IPS-18a (cell line): ENCODE results near the gene SUDS3.

Source experiments
- H3K27ac ChIP-seq: one replicate; pipeline ENCODE4 v1.5.1; 2013; ENCODE audit warnings: low read length
- H3K27me3 ChIP-seq: one replicate; pipeline ENCODE4 v1.6.1; 2013; ENCODE audit warnings: mild to moderate bottlenecking, low read length; ENCODE audit not compliant: control insufficient read depth, insufficient read depth
- H3K36me3 ChIP-seq: one replicate; pipeline ENCODE4 v1.6.1; 2013; ENCODE audit warnings: low read depth, low read length; ENCODE audit not compliant: control insufficient read depth
- H3K4me1 ChIP-seq: one replicate; pipeline ENCODE4 v1.6.1; 2013; ENCODE audit warnings: low read depth, low read length; ENCODE audit not compliant: control insufficient read depth
- H3K4me3 ChIP-seq: one replicate; pipeline ENCODE4 v1.5.1; 2013; ENCODE audit warnings: low read length
- H3K9ac ChIP-seq: one replicate; pipeline ENCODE4 v1.6.1; 2013; ENCODE audit warnings: mild to moderate bottlenecking, low read length, moderate library complexity
- H3K9me3 ChIP-seq: one replicate; pipeline ENCODE4 v1.6.1; 2013; ENCODE audit warnings: low read depth, low read length; ENCODE audit not compliant: control insufficient read depth

The SUDS3 gene

GRCh38 chr12:118432812-118433545 is 56.6 kb downstream of the SUDS3 start:
- no peak overlapping the region for H3K4me3 ChIP-seq
- no peak overlapping the region for H3K27ac ChIP-seq
- no peak overlapping the region for H3K9ac ChIP-seq
- no peaks in the 10 kb centered on the region for H3K9me3 ChIP-seq
- no peaks in the 10 kb centered on the region for H3K36me3 ChIP-seq
- no peaks in the 10 kb centered on the region for H3K4me1 ChIP-seq
- H3K27me3 ChIP-seq = no peaks in the 10 kb centered on the region

GRCh38 chr12:118436002-118436730 is 59.8 kb downstream of the SUDS3 start:
- no peaks in the 10 kb centered on the region for H3K9me3 ChIP-seq
- no peaks in the 10 kb centered on the region for H3K36me3 ChIP-seq
- H3K4me1 ChIP-seq = no peaks in the 10 kb centered on the region
- H3K27ac ChIP-seq = no peak overlapping the region
- H3K9ac ChIP-seq = no peak overlapping the region
- H3K4me3 ChIP-seq = no peak overlapping the region
- no peaks in the 10 kb centered on the region for H3K27me3 ChIP-seq

GRCh38 chr12:118436986-118437385 is 60.6 kb downstream of the SUDS3 start:
- no peaks in the 10 kb centered on the region for H3K9me3 ChIP-seq
- no peaks in the 10 kb centered on the region for H3K27me3 ChIP-seq
- no peaks in the 10 kb centered on the region for H3K4me1 ChIP-seq
- no peaks in the 10 kb centered on the region for H3K36me3 ChIP-seq
- H3K4me3 ChIP-seq = no peak overlapping the region
- H3K9ac ChIP-seq = no peak overlapping the region
- no peak overlapping the region for H3K27ac ChIP-seq

DNA sequence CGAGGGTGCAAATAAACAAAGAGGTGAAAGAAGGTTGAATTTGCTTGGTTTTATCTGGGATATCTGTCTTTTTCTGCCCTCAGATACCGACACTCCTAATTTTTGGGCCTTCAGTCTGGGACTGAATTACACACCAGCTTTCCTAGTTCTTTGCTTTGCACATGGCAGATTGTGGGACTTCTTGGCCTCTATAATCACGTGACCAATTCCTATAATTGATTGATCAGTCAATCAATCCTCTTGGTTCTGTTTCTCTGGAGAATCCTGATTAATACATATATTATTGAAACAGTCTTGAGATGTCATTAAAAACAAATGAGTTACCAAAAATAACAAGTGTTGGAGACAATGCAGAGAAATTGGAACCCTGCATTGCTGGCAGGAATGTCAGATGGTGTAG is 62.7 kb downstream of the SUDS3 start:
- no peaks in the 10 kb centered on the region for H3K27me3 ChIP-seq

DNA sequence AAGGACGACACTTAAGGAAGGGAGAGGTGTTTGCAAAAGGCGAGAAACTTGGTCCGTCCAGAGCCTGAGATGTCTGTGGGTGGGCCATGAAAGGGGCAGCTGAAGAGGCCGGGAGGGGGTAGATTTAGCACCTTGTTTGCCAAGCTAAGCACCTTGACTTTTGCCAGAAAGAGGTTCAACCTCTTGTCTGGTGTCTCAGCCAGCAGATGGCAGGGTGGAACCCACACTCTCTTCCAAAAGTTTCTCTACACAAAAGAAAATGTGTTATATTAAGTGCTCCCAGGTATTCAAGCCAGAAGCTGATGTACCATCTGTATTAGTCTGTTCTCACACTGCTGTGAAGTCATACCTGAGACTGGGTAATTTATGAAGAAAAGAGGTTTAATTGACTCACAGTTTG is 69.9 kb downstream of the SUDS3 start:
- Histone ChIP-seq H3K27me3 (no peaks in the 10 kb centered on the region), H3K36me3 (no peaks in the 10 kb centered on the region), H3K27ac (no peak overlapping the region), H3K4me3 (no peak overlapping the region), H3K4me1 (no peaks in the 10 kb centered on the region), H3K9me3 (no peaks in the 10 kb centered on the region), H3K9ac (no peak overlapping the region)

More for the DNA sequence above, 62.7 kb downstream of the SUDS3 start:
- Histone ChIP-seq H3K4me3 (no peak overlapping the region), H3K36me3 (no peaks in the 10 kb centered on the region), H3K9me3 (no peaks in the 10 kb centered on the region), H3K4me1 (no peaks in the 10 kb centered on the region), H3K9ac (no peak overlapping the region), H3K27ac (no peak overlapping the region)

DNA sequence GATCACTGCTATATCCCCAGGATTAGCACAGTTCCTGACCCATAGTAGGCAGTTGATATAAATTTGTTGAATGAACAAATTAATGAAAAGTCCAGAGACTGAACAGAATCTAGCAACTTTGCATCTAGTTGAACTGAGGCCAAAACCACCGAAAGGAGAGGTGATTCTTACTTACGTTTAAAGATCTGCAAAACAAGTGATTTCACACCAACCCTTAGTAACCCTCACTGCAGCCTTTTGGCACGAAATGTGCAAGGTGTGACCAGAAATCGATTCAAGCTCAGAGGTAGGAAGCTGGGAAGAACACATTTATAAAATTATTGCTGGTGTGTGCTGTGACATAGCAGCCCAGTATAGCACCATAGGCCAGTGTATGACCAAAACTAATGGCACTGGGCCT is 70.8 kb downstream of the SUDS3 start:
- no peak overlapping the region for H3K9ac ChIP-seq
- no peak overlapping the region for H3K4me3 ChIP-seq
- H3K9me3 ChIP-seq = no peaks in the 10 kb centered on the region
- no peak overlapping the region for H3K27ac ChIP-seq
- no peaks in the 10 kb centered on the region for H3K36me3 ChIP-seq
- no peaks in the 10 kb centered on the region for H3K4me1 ChIP-seq
- no peaks in the 10 kb centered on the region for H3K27me3 ChIP-seq

DNA sequence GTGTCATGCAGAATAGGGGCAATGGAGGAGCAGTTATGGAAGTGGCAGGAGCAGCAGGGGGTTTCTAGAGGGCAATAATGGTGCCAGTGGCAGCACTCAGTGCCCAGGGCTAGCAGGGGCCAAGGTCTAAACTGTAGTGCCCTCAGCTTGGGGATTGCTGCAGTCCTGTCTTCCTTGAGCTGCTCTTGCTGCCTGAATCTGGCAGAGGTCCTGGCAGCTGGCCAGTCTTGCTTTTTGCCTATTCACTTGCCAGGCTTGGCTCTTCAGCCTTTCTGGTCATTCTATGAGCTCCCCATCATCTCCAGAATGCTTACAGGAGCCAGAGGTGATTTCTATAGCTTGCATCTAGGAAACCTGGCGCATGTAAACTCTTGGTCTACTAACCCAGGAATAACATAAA is 72.0 kb downstream of the SUDS3 start:
- no peaks in the 10 kb centered on the region for H3K36me3 ChIP-seq
- no peak overlapping the region for H3K9ac ChIP-seq
- no peak overlapping the region for H3K27ac ChIP-seq
- no peaks in the 10 kb centered on the region for H3K27me3 ChIP-seq
- no peak overlapping the region for H3K4me3 ChIP-seq
- no peaks in the 10 kb centered on the region for H3K9me3 ChIP-seq
- no peaks in the 10 kb centered on the region for H3K4me1 ChIP-seq

GRCh38 chr12:118455327-118455726 is 79.0 kb downstream of the SUDS3 start:
- no peaks in the 10 kb centered on the region for H3K4me1 ChIP-seq
- no peak overlapping the region for H3K4me3 ChIP-seq
- peaks cover 6% of the 10 kb centered on the region for H3K9me3 ChIP-seq

GRCh38 chr12:118456741-118457140 is 80.4 kb downstream of the SUDS3 start:
- H3K36me3 ChIP-seq = no peaks in the 10 kb centered on the region
- H3K27ac ChIP-seq = no peak overlapping the region
- H3K4me3 ChIP-seq = no peak overlapping the region
- no peaks in the 10 kb centered on the region for H3K27me3 ChIP-seq
- H3K4me1 ChIP-seq = no peaks in the 10 kb centered on the region
- H3K9me3 ChIP-seq = peaks cover 6% of the 10 kb centered on the region
- H3K9ac ChIP-seq = no peak overlapping the region

More at GRCh38 chr12:118455327-118455726, 79.0 kb downstream of the SUDS3 start:
- Histone ChIP-seq H3K27me3 (no peaks in the 10 kb centered on the region), H3K9ac (no peak overlapping the region), H3K36me3 (no peaks in the 10 kb centered on the region), H3K27ac (no peak overlapping the region)

- Histone ChIP-seq H3K4me1 (no peaks in the 10 kb centered on the region), H3K9me3 (peaks cover 6% of the 10 kb centered on the region), H3K36me3 (no peaks in the 10 kb centered on the region), H3K27me3 (no peaks in the 10 kb centered on the region), H3K4me3 (no peak overlapping the region), H3K27ac (no peak overlapping the region), H3K9ac (no peak overlapping the region)
Observed at GRCh38 chr12:118459110-118459509, 82.8 kb downstream of the SUDS3 start.

- no peak overlapping the region for H3K9ac ChIP-seq
- no peak overlapping the region for H3K27ac ChIP-seq
- H3K9me3 ChIP-seq = peaks cover 2% of the 10 kb centered on the region
- no peak overlapping the region for H3K4me3 ChIP-seq
- no peaks in the 10 kb centered on the region for H3K27me3 ChIP-seq
- H3K4me1 ChIP-seq = no peaks in the 10 kb centered on the region
- H3K36me3 ChIP-seq = no peaks in the 10 kb centered on the region
Observed at GRCh38 chr12:118463677-118464076, 87.3 kb downstream of the SUDS3 start.

DNA sequence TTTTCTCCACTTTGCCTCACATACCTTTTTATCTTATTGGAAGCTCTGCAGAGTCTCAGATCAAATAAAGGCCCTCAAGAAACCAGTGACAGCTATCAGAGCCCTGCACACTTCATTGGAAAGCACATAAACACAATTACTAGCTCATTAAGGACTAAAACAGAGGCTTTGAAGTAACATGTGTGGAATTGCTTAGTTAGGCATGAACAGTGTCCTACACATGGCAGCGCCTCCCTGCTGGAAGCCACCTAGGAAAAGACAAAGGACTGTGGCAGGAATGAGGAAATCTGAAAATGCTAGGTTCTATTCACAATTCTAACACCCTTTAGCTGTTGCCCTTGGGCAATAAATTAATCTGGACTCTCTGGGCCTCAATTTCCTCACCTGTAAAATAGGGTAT is 89.4 kb downstream of the SUDS3 start:
- H3K27me3 ChIP-seq = no peaks in the 10 kb centered on the region
- no peak overlapping the region for H3K9ac ChIP-seq

More for the DNA sequence above, 89.4 kb downstream of the SUDS3 start:
- Histone ChIP-seq H3K36me3 (no peaks in the 10 kb centered on the region), H3K27ac (no peak overlapping the region), H3K4me3 (no peak overlapping the region), H3K4me1 (no peaks in the 10 kb centered on the region), H3K9me3 (no peaks in the 10 kb centered on the region)
